Measurements from ENCODE around the gene PRDM12.

- TF ChIP-seq CTCF (IDR thresholded peaks at IDR 0.05), result no peak
- TF ChIP-seq EZH2 (IDR thresholded peaks at IDR 0.05; ENCODE audit: borderline replicate concordance, insufficient read depth, low read depth, low read length, poor library complexity, severe bottlenecking), result no peak
Observed at GRCh38 chr9:130680836-130681768, 16.7 kb downstream of the PRDM12 start.
